ENCODE measurements around the gene IL32.
"Not testable (repeated sequence)": the region's sequence is repeated elsewhere in the genome, so short reads cannot be mapped to it uniquely, and the experiment has no call there.

The IL32 gene

DNA sequence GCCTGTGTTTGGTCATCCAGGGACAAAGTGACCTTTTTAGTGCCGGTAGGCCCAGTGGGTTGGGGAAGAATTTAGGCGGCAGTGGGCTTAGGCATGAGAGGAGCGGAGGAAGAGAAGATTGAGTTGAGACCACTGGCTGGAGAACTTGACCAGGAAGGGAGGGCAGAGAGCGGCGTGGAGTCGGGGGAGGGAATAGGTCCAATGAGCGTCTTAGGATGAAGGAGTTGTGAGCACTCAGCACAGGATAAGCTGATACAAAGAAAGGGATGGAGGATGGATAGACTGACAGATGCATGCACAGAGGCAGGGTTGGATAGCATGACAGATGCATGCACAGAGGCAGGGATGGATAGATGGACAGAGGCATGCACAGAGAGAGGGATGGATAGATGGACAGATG lies 8.0 kb downstream of the IL32 start:
- Histone ChIP-seq H3K27me3 (ENCODE audit: control insufficient read depth in 1 of 2, insufficient read depth in 1 of 2, low read length in 2 of 2) (peaks cover 32 to 41% of the 10 kb centered on the region in 2 experiments), H4K91ac (ENCODE audit: low read length) (no peak overlapping the region), H2BK15ac (ENCODE audit: low read depth, poor library complexity, severe bottlenecking) (no peak overlapping the region), H3K9ac (ENCODE audit: low read length) (no peak overlapping the region), H3K23ac (ENCODE audit: low read length in 2 of 2) (no peak overlapping the region), H3K4ac (ENCODE audit: low read depth in 1 of 2, low read length in 2 of 2) (no peak overlapping the region), H3K14ac (ENCODE audit: low read length in 2 of 2) (peak overlapping the region in 1 of 2 experiments; percentile 2), H3K4me2 (ENCODE audit: low read length, poor library complexity, severe bottlenecking) (no peak overlapping the region), H3K4me1 (ENCODE audit: control insufficient read depth, insufficient read depth, low read depth, low read length) (no peaks in the 10 kb centered on the region), H3K36me3 (ENCODE audit: control insufficient read depth in 1 of 2, insufficient read depth in 2 of 2, low read depth in 1 of 2, low read length in 2 of 2) (peaks cover 0 to 12% of the 10 kb centered on the region in 2 experiments), H2BK120ac (ENCODE audit: low read depth, low read length) (no peak overlapping the region), H3K79me1 (replicated peaks; ENCODE audit: low read length, poor library complexity, severe bottlenecking) (no peaks in the 10 kb centered on the region), H2BK5ac (ENCODE audit: low read depth, low read length, poor library complexity, severe bottlenecking) (no peak overlapping the region), H3K4me3 (ENCODE audit: insufficient read depth in 1 of 2, low read depth in 1 of 2, low read length in 2 of 2) (no peak overlapping the region), H2AK5ac (ENCODE audit: low read length, severe bottlenecking) (no peak overlapping the region), H2BK12ac (ENCODE audit: low read length in 2 of 2) (no peak overlapping the region), H4K8ac (ENCODE audit: low read length) (no peak overlapping the region), H2AFZ (ENCODE audit: low read depth, low read length) (no peak overlapping the region), H3K9me3 (ENCODE audit: control insufficient read depth, low read length) (no peaks in the 10 kb centered on the region), H3K18ac (ENCODE audit: low read depth in 1 of 2, low read length in 2 of 2) (no peak overlapping the region), H3K27ac (ENCODE audit: low read length, poor library complexity, severe bottlenecking) (no peak overlapping the region)
- no peak for DNase-seq
- WGBS, result 94% methylated on average over 7 of the region's 7 CpGs

DNA sequence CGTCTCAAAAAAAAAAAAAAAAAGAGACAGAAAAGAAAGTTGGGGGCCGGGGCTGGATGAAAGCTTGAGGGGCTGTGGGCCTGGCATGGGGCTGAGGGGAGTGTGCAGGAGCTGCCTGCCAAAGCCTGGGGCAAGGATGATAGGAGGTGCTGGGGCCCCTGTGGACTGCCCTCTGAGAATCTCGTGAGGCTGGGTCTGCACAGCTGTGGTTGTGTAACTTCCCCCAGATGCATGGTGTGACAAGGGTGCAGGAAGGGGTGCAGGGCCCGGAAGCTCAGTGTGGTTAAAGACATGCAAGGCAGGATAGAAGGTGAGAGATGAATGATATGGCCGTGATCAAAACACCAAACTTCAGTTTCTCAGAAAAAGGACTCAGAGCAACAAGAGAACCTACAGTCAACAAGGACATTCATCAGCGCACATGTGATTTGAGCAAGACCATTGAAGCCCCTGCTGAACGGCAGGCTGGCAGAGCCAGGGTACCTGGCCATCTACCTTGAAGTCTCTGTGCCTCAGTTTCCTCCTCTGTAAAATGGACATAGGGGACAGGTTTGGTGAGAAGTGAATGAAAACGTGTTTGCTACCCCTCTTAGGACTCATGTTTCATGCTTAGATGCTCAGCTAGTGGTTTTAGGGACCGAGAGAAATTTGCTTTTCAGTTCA lies 9.6 kb downstream of the IL32 start:
- peak overlapping the region in 1 of 2 experiments; percentile 35 for H3K4ac ChIP-seq (ENCODE audit: low read depth in 1 of 2, low read length in 2 of 2)
- no peaks in the 10 kb centered on the region for H3K4me1 ChIP-seq (ENCODE audit: control insufficient read depth, insufficient read depth, low read depth, low read length)
- H2AFZ ChIP-seq (ENCODE audit: low read depth, low read length), result no peak overlapping the region
- H3K27me3 ChIP-seq (ENCODE audit: control insufficient read depth in 1 of 2, insufficient read depth in 1 of 2, low read length in 2 of 2), result peaks cover 36 to 55% of the 10 kb centered on the region in 2 experiments
- peaks cover 0 to 1% of the 10 kb centered on the region in 2 experiments for H3K36me3 ChIP-seq (ENCODE audit: control insufficient read depth in 1 of 2, insufficient read depth in 2 of 2, low read depth in 1 of 2, low read length in 2 of 2)
- 70% methylated on average over 9 of the region's 9 CpGs for WGBS
- H3K18ac ChIP-seq (ENCODE audit: low read depth in 1 of 2, low read length in 2 of 2), result no peak overlapping the region
- H3K9me3 ChIP-seq (ENCODE audit: control insufficient read depth, low read length), result no peaks in the 10 kb centered on the region
- H3K14ac ChIP-seq (ENCODE audit: low read length in 2 of 2), result no peak overlapping the region
- no peak overlapping the region for H2BK5ac ChIP-seq (ENCODE audit: low read depth, low read length, poor library complexity, severe bottlenecking)
- H2AK5ac ChIP-seq (ENCODE audit: low read length, severe bottlenecking), result no peak overlapping the region
- H2BK120ac ChIP-seq (ENCODE audit: low read depth, low read length), result no peak overlapping the region
- H3K4me3 ChIP-seq (ENCODE audit: insufficient read depth in 1 of 2, low read depth in 1 of 2, low read length in 2 of 2), result no peak overlapping the region
- H3K23ac ChIP-seq (ENCODE audit: low read length in 2 of 2), result no peak overlapping the region
- H4K8ac ChIP-seq (ENCODE audit: low read length), result no peak overlapping the region
- H3K4me2 ChIP-seq (ENCODE audit: low read length, poor library complexity, severe bottlenecking), result no peak overlapping the region
- no peak overlapping the region for H3K9ac ChIP-seq (ENCODE audit: low read length)
- no peak overlapping the region for H3K27ac ChIP-seq (ENCODE audit: low read length, poor library complexity, severe bottlenecking)
- no peak overlapping the region for H2BK15ac ChIP-seq (ENCODE audit: low read depth, poor library complexity, severe bottlenecking)
- no peak overlapping the region for H4K91ac ChIP-seq (ENCODE audit: low read length)
- no peak overlapping the region for H2BK12ac ChIP-seq (ENCODE audit: low read length in 2 of 2)
- no peaks in the 10 kb centered on the region for H3K79me1 ChIP-seq (replicated peaks; ENCODE audit: low read length, poor library complexity, severe bottlenecking)
- DNase-seq, result no peak

DNA sequence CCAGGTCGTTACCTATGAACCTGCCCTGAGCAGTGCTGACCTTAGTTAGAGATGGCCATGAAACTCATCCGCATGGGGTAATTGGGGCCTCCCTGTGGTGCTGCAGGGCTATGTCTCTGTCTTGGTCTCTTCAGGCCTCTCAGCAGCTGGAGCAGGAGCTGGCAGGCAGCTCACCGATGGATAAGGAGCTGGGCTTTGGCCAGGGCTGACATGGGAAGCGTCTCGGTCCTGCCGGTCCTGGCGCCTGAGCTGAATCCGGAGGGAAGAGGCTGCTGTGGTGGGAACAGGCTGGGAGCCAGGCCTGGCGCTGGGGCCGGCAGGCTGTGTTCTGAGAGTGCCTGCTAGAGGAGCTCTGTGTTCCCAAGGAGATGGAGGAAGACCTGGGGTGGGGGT lies 10.1 kb downstream of the IL32 start:
- Histone ChIP-seq H3K18ac (ENCODE audit: low read depth in 1 of 2, low read length in 2 of 2) (no peak overlapping the region), H2AK5ac (ENCODE audit: low read length, severe bottlenecking) (no peak overlapping the region), H3K23ac (ENCODE audit: low read length in 2 of 2) (no peak overlapping the region), H2BK5ac (ENCODE audit: low read depth, low read length, poor library complexity, severe bottlenecking) (no peak overlapping the region), H3K9ac (ENCODE audit: low read length) (no peak overlapping the region), H3K27me3 (ENCODE audit: control insufficient read depth in 1 of 2, insufficient read depth in 1 of 2, low read length in 2 of 2) (peaks cover 39 to 57% of the 10 kb centered on the region in 2 experiments), H4K8ac (ENCODE audit: low read length) (no peak overlapping the region), H2AFZ (ENCODE audit: low read depth, low read length) (no peak overlapping the region), H2BK15ac (ENCODE audit: low read depth, poor library complexity, severe bottlenecking) (no peak overlapping the region), H3K79me1 (replicated peaks; ENCODE audit: low read length, poor library complexity, severe bottlenecking) (no peaks in the 10 kb centered on the region), H3K4me2 (ENCODE audit: low read length, poor library complexity, severe bottlenecking) (no peak overlapping the region), H3K27ac (ENCODE audit: low read length, poor library complexity, severe bottlenecking) (no peak overlapping the region), H3K4me3 (ENCODE audit: insufficient read depth in 1 of 2, low read depth in 1 of 2, low read length in 2 of 2) (no peak overlapping the region), H2BK120ac (ENCODE audit: low read depth, low read length) (no peak overlapping the region), H3K9me3 (ENCODE audit: control insufficient read depth, low read length) (no peaks in the 10 kb centered on the region), H3K4ac (ENCODE audit: low read depth in 1 of 2, low read length in 2 of 2) (no peak overlapping the region), H4K91ac (ENCODE audit: low read length) (no peak overlapping the region), H3K4me1 (ENCODE audit: control insufficient read depth, insufficient read depth, low read depth, low read length) (no peaks in the 10 kb centered on the region), H3K14ac (ENCODE audit: low read length in 2 of 2) (no peak overlapping the region), H3K36me3 (ENCODE audit: control insufficient read depth in 1 of 2, insufficient read depth in 2 of 2, low read depth in 1 of 2, low read length in 2 of 2) (no peaks in the 10 kb centered on the region), H2BK12ac (ENCODE audit: low read length in 2 of 2) (no peak overlapping the region)
- 63% methylated on average over 10 of the region's 10 CpGs for WGBS
- DNase-seq, result no peak

DNA sequence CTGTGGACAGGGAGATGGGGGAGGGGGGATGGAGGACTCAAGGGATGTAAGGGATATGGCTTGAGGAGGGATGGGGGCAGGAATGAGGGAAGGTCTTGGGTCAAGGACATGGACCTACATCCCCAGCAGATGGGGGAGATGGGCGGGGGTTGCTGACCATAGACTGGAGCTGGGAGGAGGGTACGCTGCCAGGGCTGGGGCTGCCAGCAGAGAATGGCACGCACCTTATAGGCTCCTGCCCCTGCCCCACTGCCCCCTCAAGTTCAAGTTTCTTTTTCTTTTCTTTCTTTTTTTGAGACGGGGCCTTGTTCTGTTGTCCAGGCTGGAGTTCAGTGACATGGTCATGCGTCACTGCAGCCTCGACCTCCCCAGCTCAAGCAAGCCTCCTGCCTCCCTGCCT lies 10.5 kb downstream of the IL32 start:
- H2BK5ac ChIP-seq (ENCODE audit: low read depth, low read length, poor library complexity, severe bottlenecking); H3K23ac ChIP-seq (ENCODE audit: low read length in 2 of 2); H3K27ac ChIP-seq (ENCODE audit: low read length, poor library complexity, severe bottlenecking); H4K8ac ChIP-seq (ENCODE audit: low read length); H3K9me3 ChIP-seq (ENCODE audit: control insufficient read depth, low read length); H3K4me3 ChIP-seq (ENCODE audit: insufficient read depth in 1 of 2, low read depth in 1 of 2, low read length in 2 of 2); H3K18ac ChIP-seq (ENCODE audit: low read depth in 1 of 2, low read length in 2 of 2); DNase-seq; H3K79me1 ChIP-seq (replicated peaks; ENCODE audit: low read length, poor library complexity, severe bottlenecking); H3K4me2 ChIP-seq (ENCODE audit: low read length, poor library complexity, severe bottlenecking); H3K9ac ChIP-seq (ENCODE audit: low read length); H3K36me3 ChIP-seq (ENCODE audit: control insufficient read depth in 1 of 2, insufficient read depth in 2 of 2, low read depth in 1 of 2, low read length in 2 of 2); H2BK15ac ChIP-seq (ENCODE audit: low read depth, poor library complexity, severe bottlenecking); H4K91ac ChIP-seq (ENCODE audit: low read length); H3K4me1 ChIP-seq (ENCODE audit: control insufficient read depth, insufficient read depth, low read depth, low read length); H2BK120ac ChIP-seq (ENCODE audit: low read depth, low read length); H2AK5ac ChIP-seq (ENCODE audit: low read length, severe bottlenecking); H2BK12ac ChIP-seq (ENCODE audit: low read length in 2 of 2); H2AFZ ChIP-seq (ENCODE audit: low read depth, low read length); H3K4ac ChIP-seq (ENCODE audit: low read depth in 1 of 2, low read length in 2 of 2): not testable (repeated sequence)
- Histone ChIP-seq H3K14ac (ENCODE audit: low read length in 2 of 2) (peak overlapping the region in 1 of 2 experiments; percentile 12), H3K27me3 (ENCODE audit: control insufficient read depth in 1 of 2, insufficient read depth in 1 of 2, low read length in 2 of 2) (peaks cover 43 to 61% of the 10 kb centered on the region in 2 experiments)
- 87% methylated on average over 6 of the region's 6 CpGs for WGBS
